GM18909 (cell line): ENCODE measurements around the gene EPHA5.

Experiments used
- ATAC-seq: cut with Tn5 transposase; IDR thresholded peaks from one replicate; pipeline ENCODE4 v1.9.1; 2021; ENCODE audit warnings: mild to moderate bottlenecking; ENCODE audit not compliant: unreplicated experiment, poor library complexity

EPHA5 gene

DNA sequence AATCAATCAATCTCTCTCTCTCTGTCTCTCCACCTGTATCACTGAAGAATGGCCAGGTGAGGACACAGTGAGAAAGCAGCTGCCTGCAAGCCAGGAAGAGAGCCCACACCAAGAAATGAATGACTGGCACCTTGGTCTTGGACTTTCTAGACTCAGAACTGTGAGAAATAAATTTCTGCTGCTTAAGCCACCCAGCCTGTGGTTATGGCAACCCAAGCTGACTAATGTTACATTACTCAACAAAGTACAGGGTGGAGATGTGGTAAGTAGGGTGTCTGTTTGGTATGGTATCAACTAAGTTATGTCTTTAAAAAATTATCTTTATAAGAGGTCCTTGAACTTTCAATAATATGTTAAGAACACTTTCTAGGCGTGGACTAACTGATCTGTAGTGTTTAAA is 159.3 kb downstream of the EPHA5 start:
- no peak for ATAC-seq

DNA sequence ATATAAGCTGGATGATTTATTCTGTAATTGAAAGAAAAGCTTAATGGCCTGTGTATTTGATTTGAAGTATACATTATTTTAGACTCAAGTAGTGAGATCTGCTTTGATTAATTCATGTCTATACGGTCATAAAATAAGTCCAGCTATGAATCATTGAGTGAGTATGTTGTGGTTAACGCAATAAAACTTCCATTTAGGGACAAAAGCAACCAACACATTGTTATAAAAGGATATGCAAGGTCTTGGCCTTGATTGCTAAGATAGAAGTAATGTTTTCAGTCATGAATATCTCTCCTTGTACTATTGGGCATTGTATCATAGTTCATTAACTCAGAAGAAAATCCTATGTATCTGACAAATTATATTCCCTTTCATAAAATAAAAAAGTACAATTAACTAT is 162.1 kb downstream of the EPHA5 start:
- no peak for ATAC-seq

DNA sequence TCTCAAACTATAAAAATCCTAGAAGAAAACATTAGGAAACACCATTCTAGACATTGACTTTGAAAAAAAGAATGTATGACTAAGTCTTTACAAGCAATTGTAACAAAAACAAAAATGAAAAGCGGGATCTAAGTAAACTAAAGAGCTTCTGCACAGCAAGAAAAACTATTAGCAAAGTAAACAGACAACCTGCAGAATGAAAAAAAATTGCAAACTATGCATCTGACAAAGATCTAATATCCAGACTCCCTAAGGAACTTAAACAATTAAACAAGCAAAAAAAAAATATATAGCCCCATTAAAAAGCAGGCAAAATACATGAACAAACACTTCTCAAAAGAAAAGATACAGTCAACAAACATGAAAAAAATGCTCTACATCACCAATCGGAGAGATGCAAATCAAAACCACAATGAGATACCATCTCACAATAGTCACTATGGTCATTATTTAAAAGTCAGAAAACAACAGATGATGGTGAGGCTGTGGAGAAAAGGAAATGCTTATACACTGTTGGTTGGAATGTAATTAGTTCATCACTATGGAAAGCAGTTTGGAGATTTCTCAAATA is 168.1 kb downstream of the EPHA5 start:
- ATAC-seq, result no peak

DNA sequence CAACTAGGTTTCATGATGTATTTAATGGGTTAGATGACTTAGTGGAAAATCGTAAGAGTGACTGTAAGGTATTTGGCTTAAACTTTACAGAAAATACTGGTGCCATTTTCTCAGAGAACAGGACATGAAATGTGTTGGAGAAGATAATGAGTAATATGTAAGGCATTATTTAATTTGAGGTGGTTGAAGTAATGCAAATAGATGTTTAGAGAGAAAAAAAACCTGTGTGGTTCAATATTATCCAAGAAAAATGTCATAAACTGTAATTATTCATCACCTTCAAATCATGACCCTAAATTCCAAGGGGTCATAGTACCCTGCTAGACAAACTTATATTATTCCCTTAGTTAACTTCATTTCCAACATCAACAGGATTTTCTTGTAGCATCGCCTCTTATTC is 171.7 kb downstream of the EPHA5 start:
- no peak for ATAC-seq

DNA sequence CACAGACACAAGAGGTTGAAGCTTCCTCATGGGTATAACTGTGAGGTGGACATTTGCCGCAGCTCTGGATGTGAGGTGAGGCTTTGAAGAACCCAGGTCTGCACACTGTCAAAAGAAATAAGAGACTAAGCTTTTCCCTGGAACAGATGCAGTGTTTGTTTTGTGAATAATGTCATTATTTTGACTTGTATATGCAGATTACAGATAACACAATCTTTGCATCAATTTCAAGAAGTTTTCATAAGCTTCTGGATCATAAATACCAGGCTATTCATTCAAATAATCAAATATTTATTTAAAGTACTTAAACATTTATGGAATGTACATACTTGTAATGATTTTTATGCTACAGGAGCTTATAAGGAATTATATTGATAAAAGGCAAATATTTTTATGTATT is 174.8 kb downstream of the EPHA5 start:
- ATAC-seq, result no peak

DNA sequence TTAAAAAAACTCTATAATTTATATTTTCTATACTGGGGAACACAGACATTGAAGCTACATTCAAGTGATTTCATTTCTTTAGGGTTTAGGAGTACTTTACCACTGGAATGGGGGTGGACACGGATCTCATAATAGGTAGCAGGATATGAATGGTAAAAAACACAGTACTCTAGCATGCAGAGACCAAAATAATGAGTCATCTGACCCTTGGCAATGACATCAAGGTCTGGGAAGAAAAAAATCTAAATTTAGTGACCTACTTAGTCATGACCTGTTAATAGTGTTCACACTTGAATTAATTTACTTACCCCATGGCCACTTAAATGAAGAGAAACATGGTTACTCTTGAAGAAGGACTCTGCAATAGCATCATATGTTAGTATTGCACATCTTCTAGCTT is 187.9 kb downstream of the EPHA5 start:
- no peak for ATAC-seq

DNA sequence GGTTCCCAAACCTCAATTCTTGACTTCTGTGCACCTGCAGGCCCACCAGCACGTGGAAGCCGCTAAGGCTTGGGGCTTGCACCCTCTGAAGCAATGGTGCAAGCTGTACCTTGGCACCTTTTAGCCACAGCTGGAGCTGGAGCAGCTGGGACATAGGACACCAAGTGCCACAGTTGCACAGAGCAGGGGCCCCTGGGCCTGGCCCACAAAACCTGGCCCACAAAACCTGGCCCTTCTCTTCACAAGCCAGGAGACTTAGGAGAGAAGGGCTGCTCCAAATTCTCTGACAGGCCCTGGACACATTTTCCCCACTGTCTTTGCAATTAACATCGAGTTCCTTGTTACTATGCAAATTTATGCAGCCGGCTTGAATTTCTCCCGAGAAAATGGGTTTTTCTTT is 197.8 kb downstream of the EPHA5 start:
- ATAC-seq, result no peak

DNA sequence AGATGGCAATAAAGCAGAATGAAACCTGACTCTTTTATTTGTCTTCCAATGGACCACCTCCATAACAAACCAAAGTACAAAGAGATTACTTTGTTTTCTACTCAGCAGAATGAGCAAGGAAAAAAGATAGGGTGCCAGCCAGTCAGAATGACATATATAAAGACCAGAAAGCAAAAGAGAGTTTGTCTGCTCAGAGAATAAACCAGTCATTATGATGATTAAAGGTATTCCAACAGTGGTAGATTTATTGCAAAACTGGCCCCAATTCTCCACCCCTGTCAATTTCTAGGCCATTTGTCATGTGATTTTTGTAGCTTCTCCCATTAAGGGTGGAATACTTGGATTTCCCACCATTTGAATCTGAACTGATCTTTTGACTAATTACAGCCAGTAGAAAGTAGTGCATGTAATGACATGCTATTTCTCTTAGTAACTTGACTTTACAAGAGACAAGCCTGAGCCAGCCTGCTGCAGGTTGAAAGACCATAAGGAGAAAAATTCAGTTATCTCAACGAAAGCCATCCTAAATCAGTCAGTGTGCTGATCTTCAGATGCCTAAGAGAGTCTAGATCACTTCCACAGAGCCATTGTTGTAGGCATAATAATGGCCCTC is 203.1 kb downstream of the EPHA5 start:
- ATAC-seq, result no peak

DNA sequence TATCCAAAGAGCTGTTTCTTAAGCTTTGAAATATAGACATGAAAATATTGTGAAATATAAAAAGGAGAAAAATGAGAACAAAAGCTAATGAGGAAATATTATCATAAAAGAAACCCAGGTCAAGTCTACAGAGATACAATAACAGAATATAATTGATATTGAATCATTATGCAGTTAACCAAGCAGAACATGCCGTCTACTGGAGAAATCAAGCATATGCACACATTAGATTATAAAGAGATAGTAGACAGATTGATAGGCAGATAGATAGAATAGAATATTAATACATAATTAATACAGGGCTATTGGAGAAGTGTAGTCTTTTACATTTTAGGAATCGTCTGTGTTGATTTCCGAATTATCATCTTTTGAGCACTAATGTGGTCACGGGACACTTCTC is 208.5 kb downstream of the EPHA5 start:
- no peak for ATAC-seq

DNA sequence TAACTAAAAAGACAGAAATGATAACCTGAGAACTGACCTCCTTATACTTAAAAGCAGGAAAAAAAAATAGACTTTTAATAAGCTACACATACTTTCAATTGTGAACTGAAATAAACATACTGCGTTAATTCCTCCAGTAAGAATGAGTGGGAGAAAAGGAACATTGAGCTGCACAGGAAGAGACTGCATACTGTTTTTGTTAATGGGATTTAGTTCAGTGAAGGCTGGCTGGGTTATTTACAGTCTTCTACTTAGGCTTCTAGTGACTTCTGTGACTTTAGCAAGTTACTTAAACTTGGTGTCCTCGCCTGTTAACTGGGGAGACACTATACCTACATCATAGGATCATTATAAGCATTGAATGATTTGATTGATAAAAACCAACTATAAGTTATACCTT is 213.3 kb downstream of the EPHA5 start:
- ATAC-seq, result no peak

DNA sequence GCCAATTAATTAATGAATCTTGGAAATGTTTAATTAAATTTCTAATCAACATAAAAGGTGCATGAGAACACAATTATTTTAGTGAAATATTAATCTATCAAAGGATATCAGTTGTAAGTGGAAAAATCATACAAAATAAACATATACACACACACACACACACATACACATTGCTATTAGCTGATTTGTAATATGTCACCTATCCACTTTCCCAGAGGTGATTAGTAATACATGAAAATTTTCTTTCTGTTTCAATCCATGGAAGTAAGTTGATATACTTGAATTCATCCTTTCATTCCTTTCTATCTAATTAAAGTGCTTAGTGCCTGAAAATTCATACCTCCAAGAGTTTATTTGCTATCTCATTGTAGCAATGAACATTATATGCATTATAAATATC is 213.7 kb downstream of the EPHA5 start:
- no peak for ATAC-seq

DNA sequence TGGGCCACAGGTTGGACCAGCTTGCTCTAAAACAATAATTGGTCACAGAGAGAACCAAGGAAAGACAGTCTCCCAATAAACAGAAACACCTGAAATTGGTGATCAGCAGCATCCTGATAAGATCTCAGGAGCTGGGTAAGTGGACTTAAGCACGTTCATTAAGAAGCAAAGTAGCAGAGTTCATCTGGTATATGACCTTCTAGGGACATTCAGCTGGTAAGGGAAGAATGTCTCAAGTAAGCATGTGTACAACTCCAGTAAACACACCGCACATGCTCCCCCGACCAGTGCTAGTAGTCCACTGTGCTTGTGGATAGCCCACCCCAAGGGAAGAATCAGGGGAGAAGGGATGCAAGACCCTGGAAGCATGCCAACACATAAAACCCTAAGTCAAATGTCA is 216.9 kb downstream of the EPHA5 start:
- ATAC-seq, result no peak

DNA sequence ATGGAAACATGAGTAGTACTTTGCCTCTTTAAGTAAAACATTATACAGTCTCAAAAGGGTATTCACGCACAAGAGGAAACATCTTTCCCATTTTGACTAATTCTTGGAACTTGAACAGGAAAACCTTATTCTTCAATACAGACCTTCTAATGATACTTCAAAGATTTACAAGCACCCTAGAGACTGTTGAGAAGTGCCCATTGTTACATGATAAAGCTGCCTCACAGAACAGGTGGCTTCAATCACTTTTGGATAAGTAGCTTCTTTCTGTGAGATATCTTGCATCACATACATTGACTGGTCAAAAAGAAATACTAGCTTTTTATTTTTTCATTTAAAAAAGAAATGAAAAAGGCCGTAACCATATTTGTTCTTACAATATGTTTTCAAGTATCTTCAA is 219.4 kb downstream of the EPHA5 start:
- ATAC-seq, result no peak

DNA sequence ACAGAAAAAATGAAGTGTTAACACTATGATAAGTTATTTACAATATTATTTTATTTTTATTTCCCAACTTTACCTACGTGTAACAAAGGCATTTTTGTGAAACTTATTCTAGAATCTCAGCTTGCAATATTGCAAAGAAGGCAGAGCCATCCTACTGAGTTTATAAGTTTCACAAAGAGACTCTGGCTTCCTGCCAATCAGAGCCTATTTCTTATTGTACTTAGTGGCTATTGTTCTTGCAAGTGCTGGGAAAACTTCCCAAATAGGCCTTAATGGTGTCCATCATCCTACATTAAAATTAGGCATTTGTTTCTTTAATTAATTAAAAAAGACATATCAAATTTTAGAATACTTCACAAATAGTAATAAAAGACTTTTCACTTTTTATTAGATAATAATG is 233.2 kb downstream of the EPHA5 start:
- ATAC-seq, result no peak

DNA sequence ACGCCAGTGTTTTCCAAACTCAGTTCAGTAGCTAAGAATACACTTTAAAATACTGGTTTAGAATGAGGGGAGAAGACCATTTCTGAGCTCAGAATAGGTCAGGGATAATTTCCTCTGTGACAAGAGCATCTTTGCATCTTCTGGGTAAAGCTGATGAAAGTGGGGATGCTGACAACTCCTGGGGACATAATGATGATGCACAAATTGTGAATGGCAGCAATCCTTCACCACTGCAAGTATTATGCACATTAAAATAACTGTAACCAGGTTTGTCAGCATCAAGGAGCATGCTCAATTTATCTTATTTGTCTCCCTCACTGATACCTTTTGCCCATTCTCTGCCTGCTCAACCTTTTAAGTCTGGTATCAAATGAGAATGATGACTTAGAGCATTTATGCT is 248.2 kb downstream of the EPHA5 start:
- ATAC-seq, result no peak

DNA sequence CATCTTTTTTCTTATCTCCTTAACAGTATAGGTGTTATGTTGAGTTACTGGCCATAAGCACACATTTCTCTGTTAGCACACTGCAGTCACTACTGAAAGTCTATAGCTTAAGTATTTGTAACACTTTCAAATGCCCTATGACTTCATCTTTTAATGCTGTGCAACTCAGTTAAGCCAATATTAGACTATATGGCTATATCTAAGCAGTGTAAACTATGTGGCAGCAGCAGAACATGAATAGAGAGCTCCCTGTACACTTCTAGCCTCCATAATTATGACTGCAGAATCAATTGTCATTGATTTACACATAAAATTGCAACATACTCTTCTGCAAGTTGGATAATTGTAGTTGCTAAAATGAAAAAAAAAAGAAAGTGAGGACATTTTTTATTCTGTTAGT is 250.3 kb downstream of the EPHA5 start:
- no peak for ATAC-seq

DNA sequence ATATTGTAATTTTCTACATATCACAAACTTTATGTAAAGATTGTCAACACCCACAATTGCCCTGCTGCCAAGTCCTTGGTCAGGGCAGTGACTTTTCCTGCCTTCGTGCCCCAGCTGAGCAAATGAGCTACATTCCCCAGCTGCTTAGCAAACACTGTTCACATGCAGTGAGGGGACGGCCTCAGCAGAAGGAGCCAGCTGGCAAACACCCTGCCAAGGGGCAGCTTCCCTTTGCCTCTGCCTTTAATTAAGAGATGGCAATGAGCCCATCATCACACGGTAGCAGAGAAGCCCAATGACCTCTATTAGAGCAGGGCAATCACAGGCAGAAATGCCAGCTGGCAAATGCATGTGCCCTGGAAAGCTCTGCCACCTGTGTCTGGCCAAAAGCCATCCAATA is 253.4 kb downstream of the EPHA5 start:
- ATAC-seq, result no peak

DNA sequence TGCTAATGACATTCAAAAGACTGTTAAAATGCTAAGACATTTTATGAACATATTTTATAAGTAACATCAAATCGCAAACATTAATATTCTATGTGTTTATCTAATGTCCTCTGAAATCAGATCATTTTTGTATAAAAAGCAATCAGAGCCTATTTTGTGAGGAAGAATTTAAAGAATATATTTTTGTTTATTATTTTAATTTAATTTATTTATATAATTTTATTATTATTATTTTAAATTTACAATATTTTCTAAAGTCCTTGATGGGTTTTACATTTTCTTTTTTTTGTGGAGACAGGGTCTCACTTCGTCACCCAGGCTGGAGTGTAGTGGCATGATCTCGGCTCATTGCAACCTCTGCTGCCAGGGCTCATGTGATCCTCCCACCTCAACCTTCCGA is 262.8 kb downstream of the EPHA5 start:
- no peak for ATAC-seq

DNA sequence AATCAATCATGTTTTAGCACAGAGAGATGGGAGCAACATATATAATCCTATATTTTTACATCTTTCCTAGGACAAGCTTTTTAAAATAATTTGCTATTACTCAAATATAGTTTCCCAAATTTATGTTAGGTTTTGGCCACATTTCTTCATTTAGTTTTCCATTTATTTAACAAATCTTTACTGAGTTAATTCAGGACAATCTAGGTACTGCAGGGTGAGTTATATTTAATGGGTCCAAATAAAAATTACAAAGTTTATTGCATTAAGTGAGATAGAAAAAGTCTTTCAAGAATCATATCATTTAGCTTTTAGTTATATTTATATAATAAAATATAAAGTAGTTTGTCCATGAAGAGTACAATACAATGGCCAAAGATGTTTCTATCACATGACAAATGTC is 269.2 kb downstream of the EPHA5 start:
- no peak for ATAC-seq

DNA sequence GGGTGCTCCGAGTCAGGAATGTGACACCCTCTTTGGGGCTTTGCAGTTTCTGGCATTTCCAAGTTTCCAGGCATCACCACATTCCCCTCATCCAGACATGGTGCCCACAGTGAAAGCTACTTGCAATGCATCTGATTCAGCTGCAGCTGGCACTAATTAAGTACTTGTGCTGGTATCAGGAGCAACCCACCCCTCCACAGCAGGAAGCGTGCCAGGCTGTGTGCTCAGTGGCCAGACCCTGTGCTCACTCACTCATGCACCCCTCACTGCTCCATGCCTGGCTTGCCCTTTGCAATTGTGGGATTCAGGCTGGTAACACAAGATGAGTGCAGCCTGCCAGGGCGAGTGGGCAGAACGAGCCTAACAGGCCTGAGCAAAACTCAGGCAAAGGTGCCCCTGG is 271.2 kb downstream of the EPHA5 start:
- no peak for ATAC-seq

DNA sequence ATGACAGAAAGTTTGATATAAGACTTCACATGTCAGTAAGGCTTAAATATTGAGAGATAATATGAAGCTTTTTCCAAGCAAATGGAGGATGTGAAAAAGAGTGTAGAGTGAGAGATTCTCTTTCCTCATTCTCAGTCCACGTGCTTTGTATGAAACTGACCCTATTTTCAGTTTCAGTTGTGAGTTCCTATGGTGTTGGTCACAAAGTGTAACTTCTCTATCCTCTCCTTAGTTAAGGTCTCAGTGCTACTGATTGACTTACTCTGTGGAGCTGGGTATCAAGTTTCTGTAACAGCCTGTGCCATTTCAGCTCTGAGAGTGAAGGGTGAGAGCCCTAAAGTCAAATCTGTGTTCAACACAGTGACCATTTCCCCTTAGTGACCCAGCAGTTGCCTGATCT is 277.2 kb downstream of the EPHA5 start:
- ATAC-seq, result no peak

DNA sequence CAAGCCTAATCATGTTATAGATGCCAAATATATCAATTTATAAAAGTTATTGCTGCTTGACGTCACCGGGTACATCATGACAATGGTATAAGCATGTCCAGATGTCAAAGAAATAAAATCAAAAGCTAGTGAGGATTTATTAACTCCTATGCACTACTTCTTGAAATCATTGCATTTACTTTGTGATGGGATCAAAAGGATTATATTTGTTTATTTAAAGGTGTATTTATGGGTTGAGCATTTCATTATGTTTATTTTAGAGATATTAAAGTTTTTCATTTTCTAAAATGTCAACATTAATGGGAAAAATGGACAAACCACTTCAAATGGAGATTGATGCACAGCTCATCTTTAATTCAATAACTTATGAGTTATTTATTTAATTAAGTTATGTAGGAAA is 277.8 kb downstream of the EPHA5 start:
- ATAC-seq, result no peak

DNA sequence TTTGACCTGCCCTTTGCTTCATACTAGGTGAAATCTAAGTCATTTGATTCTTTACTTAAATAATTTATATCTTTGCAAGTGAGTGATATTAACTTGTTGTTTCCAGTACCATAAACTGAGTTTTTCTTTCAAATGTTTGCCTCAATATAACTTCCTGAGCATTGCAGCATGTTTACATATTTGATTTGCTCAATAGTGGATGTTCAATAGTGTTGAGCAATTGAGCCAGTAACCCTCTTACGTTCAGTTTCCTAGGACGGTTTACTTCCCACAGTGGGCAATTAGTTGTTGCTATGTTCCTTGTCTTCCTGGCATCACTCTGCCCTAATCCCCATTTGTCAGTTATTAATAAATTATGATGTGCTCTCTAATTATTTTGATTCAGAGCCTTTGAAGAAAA is 278.5 kb downstream of the EPHA5 start:
- no peak for ATAC-seq
